ENCODE data around the gene WDR4.
"Not testable (repeated sequence)": the region's sequence is repeated elsewhere in the genome, so short reads cannot be mapped to it uniquely, and the experiment has no call there.

The WDR4 gene

DNA sequence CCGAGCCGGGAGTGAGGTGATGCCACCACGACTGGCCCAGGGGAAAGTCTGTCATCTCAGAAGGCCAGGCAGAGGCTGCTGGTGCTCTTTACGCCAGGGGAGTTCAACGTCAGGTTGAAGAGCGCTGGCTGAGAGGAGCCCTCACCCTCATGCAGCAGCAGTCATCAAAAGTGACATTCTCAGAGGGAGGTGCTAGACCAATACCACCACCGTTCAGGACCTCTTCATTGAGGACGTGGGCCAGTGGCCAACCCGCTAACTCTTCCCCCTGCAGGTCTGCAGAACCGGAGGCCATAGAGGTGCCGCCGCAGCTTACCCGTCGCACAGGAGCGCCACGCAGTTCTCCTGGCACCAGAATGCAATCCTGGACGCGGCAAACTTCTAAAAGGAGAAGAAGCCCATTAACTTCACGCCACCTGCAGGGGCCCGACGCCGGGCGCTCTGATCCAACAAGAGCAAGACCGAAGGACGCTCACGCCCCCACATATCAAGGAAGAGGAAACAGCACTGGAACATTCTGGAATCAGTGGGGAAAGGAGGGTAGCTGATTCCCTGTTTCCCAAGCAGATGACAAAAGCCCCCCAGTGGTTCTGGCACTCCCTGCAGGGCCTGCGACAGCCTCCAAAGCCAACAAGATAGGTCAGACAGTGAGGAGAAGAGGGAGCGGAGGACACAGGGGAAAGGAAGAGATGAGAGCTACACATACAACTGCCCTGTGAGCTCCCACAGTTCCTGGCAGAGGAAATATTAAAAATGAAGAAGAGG is 24.9 kb downstream of the WDR4 start:
- DNase-seq (ENCODE audit: low read depth in 1 of 2, low spot score in 1 of 2): no peak

DNA sequence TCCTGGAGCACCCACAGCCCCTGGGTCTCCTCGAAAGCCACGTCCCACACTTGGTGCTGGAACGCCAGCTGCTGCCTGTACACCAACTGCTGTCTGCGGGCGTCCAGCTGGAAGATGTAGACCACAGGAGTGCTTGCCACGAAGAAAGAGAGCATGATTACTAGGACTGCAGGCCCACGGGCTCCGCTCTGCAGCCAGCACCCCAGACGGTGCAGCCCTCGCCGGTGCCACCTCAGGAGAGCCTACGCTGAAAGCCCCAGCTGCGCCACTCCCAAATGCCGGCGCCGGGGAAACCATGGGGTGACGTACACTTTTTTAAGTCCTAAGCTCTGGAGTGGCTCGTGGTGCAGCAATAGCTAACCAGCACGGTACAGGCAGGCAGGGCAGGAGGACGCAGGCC is 25.7 kb downstream of the WDR4 start:
- DNase-seq (ENCODE audit: low read depth in 1 of 2, low spot score in 1 of 2): no peak

DNA sequence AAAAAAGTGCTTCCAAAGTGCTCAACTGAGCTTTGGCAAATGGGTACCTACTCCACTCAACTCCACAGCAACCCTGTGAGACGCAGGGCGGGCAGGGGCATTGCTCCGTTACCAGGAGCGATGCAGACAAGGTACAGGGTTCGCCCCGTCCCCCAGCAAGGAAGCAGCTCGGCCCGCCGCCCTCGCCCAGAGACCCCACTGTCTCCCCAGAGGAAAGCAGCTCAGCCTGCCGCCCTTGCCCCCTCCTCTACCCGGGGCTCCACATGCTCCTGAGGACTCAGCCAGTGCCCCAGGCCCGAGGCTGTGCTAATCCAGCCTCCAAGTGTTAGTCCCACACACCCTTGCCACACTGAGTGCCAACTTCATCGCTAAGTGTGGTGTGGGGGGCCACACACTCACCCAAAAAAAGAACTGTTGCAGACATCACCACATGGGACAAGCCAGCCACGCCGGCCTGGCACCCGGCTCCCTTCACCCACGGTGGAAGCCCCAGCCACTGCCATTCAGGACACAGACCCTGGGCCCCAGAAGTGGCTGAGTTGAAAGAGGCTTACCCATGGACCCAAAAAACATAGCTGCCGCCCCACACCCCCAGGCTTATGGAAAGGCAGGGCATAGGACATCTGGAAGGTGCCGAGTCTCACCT is 26.3 kb downstream of the WDR4 start:
- no peak for DNase-seq (ENCODE audit: low read depth in 1 of 2, low spot score in 1 of 2)

DNA sequence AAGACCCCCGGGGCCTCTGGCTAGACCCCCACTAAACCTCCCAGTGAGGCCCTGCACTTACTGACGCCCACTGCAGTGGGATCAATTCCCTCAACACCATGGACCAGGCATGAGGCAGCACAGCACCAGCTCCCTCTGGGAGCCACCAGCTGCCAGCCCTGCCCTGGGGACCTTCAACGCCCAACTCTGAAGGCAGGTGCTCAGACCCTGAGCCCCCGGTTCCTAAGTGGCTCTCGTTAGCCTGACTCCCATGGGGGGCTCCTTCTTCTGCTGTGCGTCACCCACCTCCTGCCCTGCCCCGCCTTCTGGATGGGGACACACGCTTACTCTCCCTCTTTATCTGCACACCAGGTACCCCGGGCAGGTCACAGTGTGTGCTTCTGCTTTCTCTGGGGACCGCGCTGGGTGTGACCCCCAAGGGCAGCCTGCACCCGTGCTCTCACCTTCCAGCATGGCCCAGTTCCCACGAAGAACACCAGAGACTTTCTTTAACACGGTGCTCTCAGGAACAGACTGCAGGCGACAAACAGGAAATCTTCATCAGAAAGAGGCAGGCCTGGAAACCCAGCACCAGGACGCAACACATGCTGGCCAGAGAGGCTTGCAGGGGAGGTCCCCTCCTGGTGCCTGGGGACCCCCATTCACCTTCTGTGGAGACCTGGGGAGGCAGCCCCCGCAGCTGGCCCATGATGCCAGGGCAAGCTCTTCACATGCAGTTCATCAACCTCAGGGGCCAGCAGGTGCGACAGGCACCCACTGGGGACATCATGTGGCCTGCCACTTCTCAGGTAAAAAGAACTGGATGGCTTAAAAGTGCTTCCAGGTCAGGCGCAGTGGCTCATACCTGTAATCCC is 27.3 kb downstream of the WDR4 start:
- DNase-seq (ENCODE audit: low read depth in 1 of 2, low spot score in 1 of 2): no peak

DNA sequence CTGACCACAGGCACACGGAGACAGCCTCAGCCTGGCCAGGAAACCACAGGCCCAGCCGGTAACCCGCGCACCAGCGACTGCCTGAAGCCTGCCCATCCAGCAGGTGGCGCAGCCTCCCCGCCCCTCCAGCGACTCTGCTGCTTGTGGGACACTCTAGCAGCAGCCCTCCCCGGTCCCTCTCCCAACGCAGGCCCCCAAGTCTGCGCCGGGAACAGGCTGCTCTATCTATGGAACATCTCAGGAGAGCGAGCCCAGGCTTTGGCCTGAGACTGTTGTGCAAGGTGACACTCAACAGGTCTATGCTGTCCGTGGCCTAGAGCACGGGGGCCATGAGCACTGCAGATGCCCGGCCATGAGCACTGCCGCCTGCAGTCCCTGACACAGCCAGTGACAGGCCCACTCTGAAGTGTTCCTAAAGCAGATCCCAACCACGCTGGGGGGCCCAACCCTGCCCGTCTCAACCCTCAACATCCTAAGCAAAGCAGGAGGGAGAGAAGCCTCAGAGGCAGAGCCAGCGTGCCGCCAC is 28.4 kb downstream of the WDR4 start:
- DNase-seq (ENCODE audit: low read depth in 1 of 2, low spot score in 1 of 2): no peak

DNA sequence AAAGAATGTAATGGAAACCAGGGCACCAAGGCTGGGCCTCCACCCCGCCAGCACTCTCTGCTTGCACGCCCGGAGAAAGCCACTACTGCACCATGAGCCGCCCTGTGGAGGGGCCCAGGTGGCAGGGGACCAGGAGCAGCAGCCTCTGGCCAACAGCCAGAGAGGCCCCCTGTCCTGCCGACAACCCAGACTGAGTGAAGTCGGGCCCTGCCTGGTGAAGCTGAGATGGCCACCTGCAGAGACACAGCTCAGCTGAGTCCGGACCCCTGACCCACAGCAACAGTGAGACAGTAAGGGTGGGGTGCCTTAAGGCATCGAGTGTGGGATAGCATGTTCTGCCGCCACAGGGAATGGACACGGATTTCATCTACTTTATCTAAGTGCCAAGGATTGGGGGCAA is 28.9 kb downstream of the WDR4 start:
- DNase-seq (ENCODE audit: low read depth in 1 of 2, low spot score in 1 of 2): no peak

DNA sequence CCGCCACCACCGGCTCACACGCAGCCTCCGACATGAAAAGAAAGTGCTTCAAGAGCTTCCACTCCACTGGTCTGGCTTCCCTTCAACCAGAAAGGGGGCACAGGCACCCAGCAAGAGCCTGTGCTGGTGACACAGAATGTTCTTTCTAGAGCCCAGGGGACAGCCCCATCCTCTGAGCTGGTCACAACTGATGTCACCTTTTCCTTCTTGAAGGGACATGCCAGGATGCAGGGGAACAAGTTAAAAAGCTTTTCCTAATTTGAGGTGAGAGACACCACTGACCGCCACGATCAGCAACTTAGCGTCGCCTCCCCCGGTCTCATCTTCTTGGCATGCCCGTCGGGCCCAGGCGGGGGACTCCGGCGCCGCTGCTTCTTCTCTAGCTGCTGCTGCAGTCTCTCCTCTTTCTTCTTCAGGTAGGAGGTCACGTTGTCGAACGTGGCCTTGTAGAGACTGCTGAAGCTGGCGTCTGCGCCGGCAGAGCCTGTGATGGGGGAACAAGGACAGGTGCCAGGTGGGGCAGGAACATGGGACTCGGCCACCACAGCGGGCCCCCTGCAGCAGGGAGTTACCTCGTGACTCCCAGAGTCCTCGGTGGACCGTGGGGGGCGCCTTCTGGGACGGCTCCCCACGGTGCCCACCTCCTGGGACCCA is 29.5 kb downstream of the WDR4 start:
- DNase-seq (ENCODE audit: low read depth in 1 of 2, low spot score in 1 of 2): no peak

DNA sequence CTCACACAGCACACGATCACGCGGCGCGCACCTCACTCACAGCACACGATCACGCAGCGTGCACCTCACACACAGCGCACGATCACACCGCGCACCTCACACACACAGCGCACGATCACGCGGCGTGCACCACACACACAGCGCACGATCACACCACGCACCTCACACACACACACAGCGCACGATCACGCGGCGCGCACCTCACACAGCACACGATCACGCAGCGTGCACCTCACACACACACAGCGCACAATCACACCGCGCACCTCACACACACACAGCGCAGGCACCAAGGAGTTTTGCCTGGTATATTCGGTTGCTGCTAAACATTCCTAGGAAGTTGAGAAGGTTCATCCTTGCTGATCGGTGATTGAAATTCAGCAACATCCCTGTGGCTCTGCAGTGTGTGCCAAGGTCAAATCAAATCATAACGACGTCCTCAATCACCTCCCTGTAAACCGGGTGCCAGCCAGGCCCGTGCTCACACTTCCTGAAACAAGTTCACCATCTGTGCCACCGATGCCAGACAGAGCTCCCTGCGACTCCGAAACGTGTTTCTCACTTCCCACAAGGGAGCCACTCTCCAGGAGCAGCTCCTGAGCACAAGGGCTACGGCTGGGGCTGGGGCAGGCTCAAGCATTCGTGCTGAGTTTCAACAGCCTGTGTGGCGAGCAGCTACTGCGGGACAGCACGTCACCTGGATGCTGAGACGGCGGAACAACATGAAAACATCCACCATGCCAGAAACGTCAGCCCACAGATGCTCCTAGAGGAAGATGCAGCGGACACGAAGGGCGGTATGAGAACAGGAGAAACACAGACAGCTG is 30.2 kb downstream of the WDR4 start:
- no peak for DNase-seq (ENCODE audit: low read depth in 1 of 2, low spot score in 1 of 2)

DNA sequence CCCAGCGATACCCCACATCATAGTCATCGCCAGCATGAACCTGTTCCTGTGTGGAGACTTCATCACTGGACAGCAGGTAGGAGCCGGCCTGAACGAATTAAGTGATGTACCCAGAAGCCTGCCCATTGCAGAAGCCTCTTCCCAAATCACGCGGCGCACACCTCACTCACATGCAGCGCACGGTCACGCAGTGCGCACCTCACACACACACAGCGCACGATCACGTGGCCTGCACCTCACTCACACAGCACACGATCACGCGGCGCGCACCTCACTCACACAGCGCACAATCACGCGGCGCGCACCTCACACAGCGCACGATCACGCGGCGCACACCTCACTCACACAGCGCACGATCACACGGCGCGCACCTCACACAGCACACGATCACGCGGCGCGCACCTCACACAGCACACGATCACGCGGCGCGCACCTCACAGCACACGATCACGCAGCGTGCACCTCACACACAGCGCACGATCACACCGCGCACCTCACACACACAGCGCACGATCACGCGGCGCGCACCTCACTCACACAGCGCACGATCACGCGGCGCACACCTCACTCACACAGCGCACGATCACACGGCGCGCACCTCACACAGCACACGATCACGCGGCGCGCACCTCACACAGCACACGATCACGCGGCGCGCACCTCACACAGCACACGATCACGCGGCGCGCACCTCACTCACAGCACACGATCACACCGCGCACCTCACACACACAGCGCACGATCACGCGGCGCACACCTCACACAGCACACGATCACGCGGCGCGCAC is 31.0 kb downstream of the WDR4 start:
- DNase-seq (ENCODE audit: low read depth in 1 of 2, low spot score in 1 of 2): not testable (repeated sequence)

DNA sequence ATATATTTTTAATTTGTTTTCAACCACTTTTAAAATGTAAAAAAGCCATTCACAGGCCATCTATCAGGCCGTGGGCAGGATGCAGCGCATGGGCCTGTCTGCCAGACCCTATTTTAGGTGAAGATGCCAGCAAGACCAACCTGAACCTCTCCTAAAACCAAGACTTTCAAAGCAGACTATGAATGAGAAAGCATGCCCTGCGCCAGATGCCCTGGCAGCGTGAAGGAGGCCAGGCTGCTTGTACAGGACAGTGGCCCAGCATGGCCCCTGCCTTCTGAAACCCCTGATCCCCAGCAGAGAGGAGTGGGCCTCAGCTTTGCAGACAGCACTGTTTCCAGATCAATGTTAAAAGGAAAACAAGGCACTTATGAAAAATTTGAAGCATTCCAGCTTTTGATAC is 31.6 kb downstream of the WDR4 start:
- DNase-seq (ENCODE audit: low read depth in 1 of 2, low spot score in 1 of 2): no peak

DNA sequence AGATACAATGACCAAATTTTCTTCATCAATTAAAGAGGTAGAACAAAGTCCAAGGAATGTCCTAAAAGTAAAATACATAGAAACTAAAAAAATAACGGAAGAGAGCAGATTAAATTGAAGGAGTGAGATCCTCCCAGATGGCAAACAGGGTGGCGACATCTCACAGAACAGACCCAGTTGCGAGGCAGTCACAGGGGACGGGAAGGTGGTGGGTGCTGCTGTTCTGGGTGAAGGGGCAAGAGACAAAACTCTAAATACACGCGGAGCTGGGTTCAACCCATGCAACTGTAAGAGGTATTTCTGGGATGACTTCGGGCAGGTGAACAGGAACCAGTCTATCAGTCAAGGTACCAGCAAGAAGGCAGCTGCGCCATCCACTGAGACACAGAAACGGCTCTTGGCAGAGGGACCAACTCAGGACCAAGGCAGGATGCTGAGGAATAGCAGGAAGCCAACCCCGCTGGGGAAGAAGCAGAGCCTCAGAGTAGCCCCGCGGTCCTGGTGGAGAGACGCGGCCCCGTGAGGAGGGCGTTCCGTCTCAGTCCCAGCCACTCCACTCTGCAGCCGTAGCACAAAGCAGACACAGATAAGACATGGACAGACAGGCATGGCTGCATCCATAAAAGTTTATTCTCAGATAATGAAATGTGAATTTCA is 32.2 kb downstream of the WDR4 start:
- DNase-seq (ENCODE audit: low read depth in 1 of 2, low spot score in 1 of 2): no peak

DNA sequence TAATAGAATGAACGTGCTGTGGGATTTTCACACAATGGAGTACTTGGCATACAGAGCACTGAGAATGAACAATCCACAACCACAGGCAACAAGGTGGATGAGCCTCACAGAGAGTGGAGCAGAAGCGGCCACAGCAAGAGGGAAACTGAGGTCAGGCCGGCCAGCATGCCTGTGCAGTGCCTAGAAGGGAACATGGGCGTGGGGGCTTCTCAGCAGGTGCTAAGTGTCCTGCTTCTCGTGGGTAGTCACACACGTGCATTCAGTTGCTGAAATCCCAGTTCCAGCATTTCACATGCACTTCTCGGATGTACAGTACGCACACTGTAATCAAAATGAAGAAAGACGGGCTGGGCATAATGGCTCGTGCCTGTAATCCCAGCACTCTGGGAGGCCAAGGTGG is 33.1 kb downstream of the WDR4 start:
- DNase-seq (ENCODE audit: low read depth in 1 of 2, low spot score in 1 of 2): no peak

DNA sequence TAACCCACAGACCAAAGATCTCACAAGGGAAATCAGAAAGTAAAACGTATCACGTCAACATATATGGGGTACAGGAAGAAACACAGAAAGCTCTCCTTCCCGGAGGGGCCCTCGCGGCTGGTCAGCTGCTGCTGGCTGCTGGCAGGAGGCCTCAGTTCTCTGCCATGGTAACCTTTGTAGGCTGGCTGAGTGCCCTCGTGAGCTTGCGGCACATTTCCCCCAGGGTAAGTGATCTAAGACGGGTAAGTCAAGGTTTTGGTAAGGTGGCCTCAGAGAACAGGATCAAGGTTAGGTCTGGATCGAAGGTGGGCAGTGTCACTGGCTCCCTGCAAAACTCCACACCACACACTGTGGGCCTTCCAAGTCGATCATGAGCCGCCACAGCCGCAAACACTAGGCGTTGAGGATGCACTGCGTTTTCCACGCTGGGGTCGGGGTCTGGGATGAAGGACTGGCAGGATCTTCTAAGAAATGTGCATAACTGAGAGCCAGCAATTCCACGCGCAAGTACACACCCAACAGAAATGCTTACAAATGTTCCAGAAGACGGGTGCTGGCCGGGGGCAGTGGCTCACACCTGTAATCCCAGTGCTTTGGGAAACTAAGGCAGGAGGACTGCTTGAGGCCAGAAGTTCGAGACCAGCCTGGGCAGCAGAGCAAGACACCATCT is 33.9 kb downstream of the WDR4 start:
- no peak for DNase-seq (ENCODE audit: low read depth in 1 of 2, low spot score in 1 of 2)

DNA sequence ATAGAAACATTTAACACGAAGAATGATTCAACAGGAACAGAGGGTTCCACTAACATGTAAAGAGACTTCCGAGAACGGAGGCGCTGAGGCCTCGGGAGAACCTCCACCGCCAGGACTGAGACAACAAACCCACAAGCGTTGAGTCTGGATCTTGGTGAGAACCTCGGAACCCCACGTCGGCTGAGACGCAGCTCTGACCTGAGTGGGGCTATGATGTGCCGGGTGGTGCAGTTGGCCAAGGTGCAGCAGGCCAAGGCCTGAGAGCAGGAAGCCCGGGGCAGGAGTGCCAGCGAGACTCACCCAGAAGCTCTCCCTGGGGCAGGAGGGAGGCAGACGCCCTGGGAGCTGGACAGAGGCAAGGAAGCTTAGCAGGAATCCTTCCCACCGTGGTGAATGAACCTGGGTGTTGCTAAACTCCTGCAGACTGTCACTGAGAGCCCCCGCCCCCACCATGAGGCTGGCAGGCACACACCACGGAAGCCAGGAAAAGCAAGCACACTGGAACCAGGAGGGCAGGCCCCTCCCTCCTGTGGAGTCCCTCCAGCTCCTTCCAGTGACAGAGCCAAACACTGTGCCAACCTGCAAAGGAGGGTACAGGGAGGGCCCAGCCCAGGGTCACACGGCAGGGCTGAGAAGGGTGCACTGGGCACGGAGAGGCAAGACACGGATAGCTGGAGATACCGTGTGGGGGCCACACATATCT is 34.8 kb downstream of the WDR4 start:
- DNase-seq (ENCODE audit: low read depth in 1 of 2, low spot score in 1 of 2): no peak

DNA sequence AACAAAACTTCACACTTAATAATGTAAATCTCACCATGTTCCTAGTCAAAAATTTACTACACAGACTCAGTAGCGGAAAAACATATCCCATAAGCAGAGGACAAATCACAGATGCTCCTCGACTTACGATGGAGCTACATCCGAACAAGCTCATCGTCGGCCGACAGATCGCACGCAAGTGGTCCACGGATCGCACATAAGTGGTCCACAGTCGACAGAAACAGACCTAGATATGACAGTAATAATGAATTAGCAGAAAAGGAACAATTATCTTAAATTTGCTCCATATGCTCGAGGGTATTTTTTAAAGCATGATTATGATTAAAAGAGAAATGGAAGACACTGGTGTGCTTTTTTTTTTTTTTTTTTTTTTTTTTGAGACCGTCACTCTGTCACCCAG is 36.3 kb downstream of the WDR4 start:
- no peak for DNase-seq (ENCODE audit: low read depth in 1 of 2, low spot score in 1 of 2)

DNA sequence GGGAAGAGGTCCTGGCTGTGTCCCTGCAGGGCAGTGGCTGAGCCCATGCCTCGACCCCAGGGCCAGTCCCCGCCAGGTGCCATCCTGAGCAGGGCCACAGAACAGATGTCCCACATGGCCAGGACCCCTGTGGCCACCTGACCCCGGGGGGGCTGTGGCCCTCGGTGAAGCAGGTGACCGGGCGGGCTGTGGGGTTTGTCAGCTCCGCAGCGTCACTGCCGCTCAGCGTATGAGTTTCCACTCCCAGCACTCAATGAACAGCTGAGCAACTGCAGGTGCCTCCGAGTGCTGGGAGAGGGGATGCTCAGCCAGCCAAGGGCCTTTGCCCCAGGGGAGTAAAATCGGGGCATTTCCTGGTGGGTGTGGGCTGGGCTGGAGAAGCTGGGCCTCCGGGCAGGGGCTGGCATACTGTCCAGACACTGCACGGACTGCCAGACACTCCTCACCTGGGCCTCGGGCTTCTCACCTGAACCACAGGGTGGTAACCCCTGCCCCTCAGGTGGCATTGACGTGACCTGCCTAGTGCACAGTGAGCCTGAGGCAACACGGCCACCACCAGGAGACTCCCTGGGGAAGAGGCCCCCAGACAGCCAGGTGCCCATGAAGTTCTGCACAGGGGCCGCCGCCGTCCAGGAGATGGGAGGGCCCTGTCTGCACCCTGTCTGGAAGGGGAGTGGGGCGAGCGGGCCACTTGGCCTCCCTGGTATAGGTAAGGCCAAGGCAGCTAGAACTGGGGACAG is 37.3 kb downstream of the WDR4 start:
- not testable (repeated sequence) for DNase-seq (ENCODE audit: low read depth in 1 of 2, low spot score in 1 of 2)
